GM18498 (cell line): ENCODE results near the gene C14orf132.

ENCODE experiments used
- ATAC-seq: cut with Tn5 transposase; IDR thresholded peaks from one replicate; pipeline ENCODE4 v1.9.1; 2021; ENCODE audit warnings: mild to moderate bottlenecking, moderate library complexity; ENCODE audit not compliant: unreplicated experiment

C14orf132 gene

GRCh38 chr14:96081767-96082400 lies 42.7 kb downstream of the C14orf132 start:
- no peak for ATAC-seq

GRCh38 chr14:96082420-96083300 lies 43.5 kb downstream of the C14orf132 start:
- no peak for ATAC-seq

- no peak for ATAC-seq
Observed at GRCh38 chr14:96083667-96084320, 44.6 kb downstream of the C14orf132 start.

- no peak for ATAC-seq
Observed at GRCh38 chr14:96084796-96085195, 45.6 kb downstream of the C14orf132 start.

- no peak for ATAC-seq
Observed at GRCh38 chr14:96085369-96085768, 46.2 kb downstream of the C14orf132 start.

GRCh38 chr14:96086032-96086431 lies 46.9 kb downstream of the C14orf132 start:
- no peak for ATAC-seq

- no peak for ATAC-seq
Observed at GRCh38 chr14:96086574-96087077, 47.5 kb downstream of the C14orf132 start.

GRCh38 chr14:96088074-96088473 lies 48.9 kb downstream of the C14orf132 start:
- ATAC-seq: no peak

- no peak for ATAC-seq
Observed at GRCh38 chr14:96088481-96088880, 49.3 kb downstream of the C14orf132 start.

GRCh38 chr14:96088911-96089310 lies 49.7 kb downstream of the C14orf132 start:
- no peak for ATAC-seq

GRCh38 chr14:96089401-96089800 lies 50.2 kb downstream of the C14orf132 start:
- no peak for ATAC-seq

GRCh38 chr14:96090441-96091148 lies 51.4 kb downstream of the C14orf132 start:
- no peak for ATAC-seq

- no peak for ATAC-seq
Observed at GRCh38 chr14:96091149-96091693, 52.1 kb downstream of the C14orf132 start.

- ATAC-seq: no peak
Observed at GRCh38 chr14:96091941-96092411, 52.8 kb downstream of the C14orf132 start.

GRCh38 chr14:96092936-96093335 lies 53.8 kb downstream of the C14orf132 start:
- no peak for ATAC-seq

- ATAC-seq: no peak
Observed at GRCh38 chr14:96094211-96094610, 55.0 kb downstream of the C14orf132 start.

GRCh38 chr14:96094656-96095055 lies 55.5 kb downstream of the C14orf132 start:
- ATAC-seq: no peak

- no peak for ATAC-seq
Observed at GRCh38 chr14:96095058-96095457, 55.9 kb downstream of the C14orf132 start.

- no peak for ATAC-seq
Observed at GRCh38 chr14:96095581-96096476, 56.7 kb downstream of the C14orf132 start.
